ENCODE data around the gene RREB1. TPM values are rescaled to one million over a fixed set of nuclear protein-coding genes. Genes with fewer than 3 reads are reported as not detected.
"Not testable (repeated sequence)": the region's sequence is repeated elsewhere in the genome, so short reads cannot be mapped to it uniquely, and the experiment has no call there.

The RREB1 gene
- total and polyA plus RNA-seq, 10 donors = 3.2 to 72.0 (median 54.6) TPM

GRCh38 chr6:7261032-7261841 is 153.5 kb downstream of the RREB1 start:
- Histone ChIP-seq H3K27ac (peak overlapping the region; percentile 35 to 86 (median 74)), H3K27me3 (replicated peaks in 1 of 7) (peaks cover 0 to 3% (median 0%) of the 10 kb centered on the region in 7 donors), H3K9me3 (peaks cover 0 to 11% (median under 1%) of the 10 kb centered on the region in 8 donors), H3K4me1 (peaks cover 7 to 65% (median 33%) of the 10 kb centered on the region in 6 donors), H3K36me3 (no peaks in the 10 kb centered on the region), H3K4me3 (peak overlapping the region; percentile 32 to 78 (median 46))
- DNase-seq = peak; percentile 94
- TF ChIP-seq CTCF (IDR thresholded peaks at IDR 0.05 in 8 of 11, conservative IDR thresholded peaks at IDR 0.05 in 3 of 11) (peak in 2 of 11 experiments; percentile 7 to 10), POLR2AphosphoS5 (IDR thresholded peaks at IDR 0.05) (peak; percentile 69 to 88 (median 85)), POLR2A (IDR thresholded peaks at IDR 0.05) (peak in 1 of 3 donors; percentile 21)
- intact Hi-C loops (cut with DNase I; ENCODE audit: low total_unique reads) = no loop called here
- 3 to 6% (median 4%) methylated on average over 31 to 43 of the region's 43 CpGs for WGBS, 5 donors

- Histone ChIP-seq H3K36me3 (no peaks in the 10 kb centered on the region), H3K27me3 (replicated peaks in 1 of 7) (peaks cover 0 to 3% (median 0%) of the 10 kb centered on the region in 7 donors), H3K27ac (peak overlapping the region in 7 of 8 donors; percentile 35 to 86 (median 77)), H3K9me3 (peaks cover 0 to 8% (median 0%) of the 10 kb centered on the region in 8 donors), H3K4me1 (peaks cover 7 to 72% (median 35%) of the 10 kb centered on the region in 6 donors), H3K4me3 (peak overlapping the region in 7 of 8 donors; percentile 32 to 78 (median 48))
- peak; percentile 78 for DNase-seq
- TF ChIP-seq POLR2A (IDR thresholded peaks at IDR 0.05) (no peak), POLR2AphosphoS5 (IDR thresholded peaks at IDR 0.05) (no peak), CTCF (IDR thresholded peaks at IDR 0.05 in 8 of 11, conservative IDR thresholded peaks at IDR 0.05 in 3 of 11) (no peak)
- intact Hi-C loops (cut with DNase I; ENCODE audit: low total_unique reads) = no loop called here
- 40 to 67% (median 65%) methylated on average over 10 to 13 of the region's 13 CpGs for WGBS, 5 donors
Observed at GRCh38 chr6:7261852-7262461, 154.2 kb downstream of the RREB1 start.

- TF ChIP-seq POLR2AphosphoS5 (IDR thresholded peaks at IDR 0.05) = no peak
Observed at GRCh38 chr6:7262746-7263518, 155.2 kb downstream of the RREB1 start.

GRCh38 chr6:7263519-7263805 is 155.7 kb downstream of the RREB1 start:
- peak; percentile 65 for DNase-seq
- H3K27me3 ChIP-seq (replicated peaks in 1 of 7); intact Hi-C loops (cut with DNase I; ENCODE audit: low total_unique reads); H3K4me3 ChIP-seq; H3K9me3 ChIP-seq; H3K36me3 ChIP-seq: not testable (repeated sequence)
- Histone ChIP-seq H3K4me1 (peaks cover 7 to 72% (median 34%) of the 10 kb centered on the region in 6 donors), H3K27ac (peak overlapping the region in 3 of 8 donors; percentile 2 to 86 (median 82))
- 63 to 88% (median 76%) methylated on average over 9 of the region's 9 CpGs for WGBS, 5 donors

More at GRCh38 chr6:7262746-7263518, 155.2 kb downstream of the RREB1 start:
- peaks cover 0 to 3% (median 0%) of the 10 kb centered on the region in 7 donors for H3K27me3 ChIP-seq (replicated peaks in 1 of 7)
- intact Hi-C loops (cut with DNase I; ENCODE audit: low total_unique reads) = no loop called here
- H3K9me3 ChIP-seq = peaks cover 0 to 8% (median 0%) of the 10 kb centered on the region in 8 donors
- no peak overlapping the region for H3K4me3 ChIP-seq
- H3K27ac ChIP-seq = peak overlapping the region in 5 of 8 donors; percentile 2 to 86 (median 50)
- H3K4me1 ChIP-seq = peaks cover 7 to 74% (median 36%) of the 10 kb centered on the region in 6 donors
- peak; percentile 59 for DNase-seq
- WGBS, 5 donors = 87 to 91% (median 87%) methylated on average over 13 to 16 of the region's 16 CpGs
- H3K36me3 ChIP-seq = no peaks in the 10 kb centered on the region
